GM13976 (cell line): Measurements from ENCODE around the gene TRABD.
"Not testable (repeated sequence)": the region's sequence is repeated elsewhere in the genome, so short reads cannot be mapped to it uniquely, and the experiment has no call there.

Source experiments
- DNase-seq: peaks from one replicate; pipeline ENCODE4 v3.0.0; 2012; ENCODE audit warnings: low spot score
- in situ Hi-C: fragments of 300-500 bp; cut with MboI; formaldehyde crosslinking; loops from one replicate; pipeline ENCODE4 v1.12.0; 2022; ENCODE audit warnings: low sequenced_read_pairs, mixed read lengths, inconsistent platforms; ENCODE audit not compliant: unreplicated experiment
- TF ChIP-seq, protein P1 (sequence below): IDR thresholded peaks from 2 replicates; pipeline ENCODE4 v1.5.1; 2012; ENCODE audit warnings: borderline replicate concordance, mild to moderate bottlenecking; ENCODE audit not compliant: insufficient read depth; ENCODE audit errors: extremely low read depth, missing control alignments, control extremely low read depth

TRABD gene, protein sequence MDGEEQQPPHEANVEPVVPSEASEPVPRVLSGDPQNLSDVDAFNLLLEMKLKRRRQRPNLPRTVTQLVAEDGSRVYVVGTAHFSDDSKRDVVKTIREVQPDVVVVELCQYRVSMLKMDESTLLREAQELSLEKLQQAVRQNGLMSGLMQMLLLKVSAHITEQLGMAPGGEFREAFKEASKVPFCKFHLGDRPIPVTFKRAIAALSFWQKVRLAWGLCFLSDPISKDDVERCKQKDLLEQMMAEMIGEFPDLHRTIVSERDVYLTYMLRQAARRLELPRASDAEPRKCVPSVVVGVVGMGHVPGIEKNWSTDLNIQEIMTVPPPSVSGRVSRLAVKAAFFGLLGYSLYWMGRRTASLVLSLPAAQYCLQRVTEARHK

GRCh38 chr22:50185375-50186087, at the start of gene TRABD:
TSS of gene TRABD (plus strand) at chr22:50185913. CDS start at chr22:50193061, 7,148 bp downstream.
- TF ChIP-seq, protein P1, sequence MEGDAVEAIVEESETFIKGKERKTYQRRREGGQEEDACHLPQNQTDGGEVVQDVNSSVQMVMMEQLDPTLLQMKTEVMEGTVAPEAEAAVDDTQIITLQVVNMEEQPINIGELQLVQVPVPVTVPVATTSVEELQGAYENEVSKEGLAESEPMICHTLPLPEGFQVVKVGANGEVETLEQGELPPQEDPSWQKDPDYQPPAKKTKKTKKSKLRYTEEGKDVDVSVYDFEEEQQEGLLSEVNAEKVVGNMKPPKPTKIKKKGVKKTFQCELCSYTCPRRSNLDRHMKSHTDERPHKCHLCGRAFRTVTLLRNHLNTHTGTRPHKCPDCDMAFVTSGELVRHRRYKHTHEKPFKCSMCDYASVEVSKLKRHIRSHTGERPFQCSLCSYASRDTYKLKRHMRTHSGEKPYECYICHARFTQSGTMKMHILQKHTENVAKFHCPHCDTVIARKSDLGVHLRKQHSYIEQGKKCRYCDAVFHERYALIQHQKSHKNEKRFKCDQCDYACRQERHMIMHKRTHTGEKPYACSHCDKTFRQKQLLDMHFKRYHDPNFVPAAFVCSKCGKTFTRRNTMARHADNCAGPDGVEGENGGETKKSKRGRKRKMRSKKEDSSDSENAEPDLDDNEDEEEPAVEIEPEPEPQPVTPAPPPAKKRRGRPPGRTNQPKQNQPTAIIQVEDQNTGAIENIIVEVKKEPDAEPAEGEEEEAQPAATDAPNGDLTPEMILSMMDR: no peak

GRCh38 chr22:50136581-50137015, 49.1 kb upstream of the TRABD start:
- no peak for DNase-seq
- in situ Hi-C loops: no loop called here

More at GRCh38 chr22:50185375-50186087, at the start of gene TRABD:
- in situ Hi-C loops: no loop called here
- peak; percentile 97 for DNase-seq

DNA sequence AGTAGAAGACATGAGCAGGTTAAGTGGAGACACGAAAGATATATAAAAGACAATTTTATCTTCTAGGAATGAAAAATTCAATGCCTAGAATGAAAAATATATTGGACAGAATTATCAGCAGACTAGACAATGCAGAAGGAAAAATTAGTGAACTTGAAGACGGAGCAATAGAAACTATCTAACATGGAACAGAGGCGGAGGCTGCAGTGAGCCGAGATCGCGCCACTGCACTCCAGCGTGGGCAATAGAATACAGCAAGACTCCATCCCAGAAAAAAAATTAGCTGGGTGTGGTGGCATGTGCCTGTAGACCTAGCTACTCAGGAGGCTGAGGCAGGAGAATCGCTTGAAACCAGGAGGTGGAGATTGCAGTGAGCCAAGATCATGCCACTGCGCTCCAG, 48.4 kb upstream of the TRABD start:
- in situ Hi-C loops: not testable (repeated sequence)

More at GRCh38 chr22:50136581-50137015, 49.1 kb upstream of the TRABD start:
- TF ChIP-seq, protein P1: no peak

DNA sequence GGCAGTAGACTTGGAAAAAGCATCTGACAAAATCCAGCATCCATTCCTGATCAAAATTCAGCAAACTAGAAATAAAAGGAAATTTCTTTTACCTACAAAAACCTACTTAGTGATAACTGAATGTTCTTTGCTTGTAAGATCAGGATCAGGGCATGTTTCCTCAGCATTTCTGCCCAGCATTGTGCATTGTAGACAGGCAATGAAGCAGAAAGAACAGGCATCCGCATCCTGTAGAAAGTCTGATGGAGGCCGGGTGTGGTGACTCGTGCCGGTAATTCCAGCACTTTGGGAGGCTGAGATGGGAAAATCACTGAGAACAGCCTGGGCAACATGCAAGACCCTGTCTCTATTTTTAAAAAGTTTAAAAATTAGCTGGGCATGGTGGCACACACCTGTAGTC, 47.7 kb upstream of the TRABD start:
- in situ Hi-C loops: no loop called here
- no peak for DNase-seq
- TF ChIP-seq, protein P1: no peak

More for the DNA sequence above, 48.4 kb upstream of the TRABD start:
- not testable (repeated sequence) for DNase-seq

GRCh38 chr22:50138988-50139387, 46.7 kb upstream of the TRABD start:
- no peak for DNase-seq
- in situ Hi-C loops: no loop called here
- TF ChIP-seq, protein P1: no peak

DNA sequence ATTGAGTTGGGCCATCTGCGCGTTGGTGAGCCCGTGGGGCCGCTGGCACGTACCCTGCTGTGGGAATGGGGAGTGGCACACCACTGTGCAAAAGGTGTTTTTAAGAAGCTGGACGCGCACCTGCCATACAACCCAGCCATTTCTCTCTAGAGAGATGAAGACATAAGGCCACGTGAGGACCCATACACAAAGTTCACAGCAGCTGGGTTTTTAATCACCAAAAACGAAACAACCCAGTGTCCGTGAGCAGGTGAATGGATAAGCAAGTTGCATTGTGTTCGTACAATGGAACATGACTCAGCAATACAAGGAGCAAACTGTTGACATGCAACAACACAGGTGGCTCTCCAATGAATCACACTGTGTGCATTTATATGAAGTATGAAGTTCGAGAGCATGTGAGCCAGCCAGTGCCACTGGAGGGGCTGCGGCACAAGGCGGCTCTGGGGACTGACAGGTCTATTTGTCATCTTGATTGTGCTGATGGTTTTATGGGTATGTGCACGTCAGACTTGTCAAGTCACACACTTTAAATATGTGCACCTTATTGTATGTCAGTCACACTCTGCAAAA, 45.8 kb upstream of the TRABD start:
- TF ChIP-seq, protein P1: no peak
- DNase-seq: peak; percentile 24
- in situ Hi-C loops: no loop called here
